ENCODE measurements around the gene DRD1. TPM values are rescaled to one million over a fixed set of nuclear protein-coding genes. Genes with fewer than 3 reads are reported as not detected.
"Not testable (repeated sequence)": the region's sequence is repeated elsewhere in the genome, so short reads cannot be mapped to it uniquely, and the experiment has no call there.

The DRD1 gene
- total RNA-seq, 1 experiment from 2014 or later = 0.25 TPM

DNA sequence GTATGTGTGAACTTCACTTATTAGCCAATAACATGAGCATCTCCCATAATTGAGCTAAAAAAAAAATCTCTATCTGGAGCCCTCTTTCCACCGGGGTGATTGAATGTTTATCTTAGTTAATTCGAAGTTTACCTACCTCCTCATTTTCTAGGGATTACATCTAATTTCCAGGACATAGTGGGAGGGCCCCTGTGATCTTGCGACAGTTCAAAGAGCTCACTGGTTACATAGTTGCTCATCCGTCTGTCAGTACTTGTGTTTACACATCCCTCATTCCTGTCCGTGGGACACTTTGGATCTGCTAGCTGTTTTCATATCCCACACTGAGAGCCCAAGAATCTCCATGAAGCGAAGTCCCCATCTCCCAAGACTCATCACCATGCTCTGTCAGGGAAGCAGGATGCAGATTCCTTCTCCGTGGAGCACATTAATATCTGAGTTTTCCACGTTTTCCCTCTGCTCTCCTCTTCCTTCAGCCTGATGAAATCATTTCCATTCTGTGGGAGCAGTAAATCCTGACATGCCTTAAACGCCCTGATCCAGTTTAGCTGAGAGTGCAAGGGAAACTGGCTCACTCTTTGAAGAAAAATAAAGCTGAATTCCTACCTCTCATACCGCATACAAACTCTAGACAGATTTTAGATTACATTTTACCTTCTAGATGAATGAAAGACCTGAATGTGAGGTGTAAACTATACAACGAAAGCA is 24.2 kb upstream of the DRD1 start:
- DNase-seq (ENCODE audit: low spot score) = no peak

DNA sequence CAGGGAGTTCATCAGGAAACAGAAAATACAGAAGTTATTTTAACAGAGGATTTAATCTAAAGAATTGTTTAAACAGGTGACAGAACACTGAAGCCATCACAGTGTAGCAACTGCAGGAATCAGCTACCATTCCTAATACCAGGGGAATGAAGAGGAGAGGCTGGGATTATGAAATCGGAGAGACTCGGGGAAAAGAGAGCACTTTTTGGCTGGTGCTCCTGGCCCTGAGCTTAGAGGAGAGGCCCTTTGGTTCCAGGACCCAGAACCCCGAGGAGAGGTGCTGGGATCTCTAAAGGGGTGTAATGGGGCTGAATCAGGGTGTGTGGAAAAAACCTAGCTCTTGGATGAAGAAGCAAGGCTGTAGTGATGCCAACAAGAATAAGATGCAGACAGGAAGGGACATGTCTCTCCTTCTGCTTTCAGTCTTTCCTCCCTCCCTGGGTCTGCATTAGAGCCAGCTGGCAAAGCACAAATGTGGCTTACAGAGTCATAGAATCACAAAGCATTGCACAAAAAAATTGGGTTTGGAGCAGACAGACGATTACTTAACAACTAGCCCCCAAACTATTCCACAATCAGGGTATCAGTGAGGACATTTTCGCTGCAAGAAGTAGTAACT is 22.8 kb upstream of the DRD1 start:
- DNase-seq (ENCODE audit: low spot score) = no peak

- DNase-seq (ENCODE audit: low spot score) = no peak
Measured at GRCh38 chr5:175465282-175465681, 21.3 kb upstream of the DRD1 start.

- DNase-seq (ENCODE audit: low spot score) = no peak
Measured at GRCh38 chr5:175464942-175465233, 20.9 kb upstream of the DRD1 start.

GRCh38 chr5:175464074-175464941 is 20.3 kb upstream of the DRD1 start:
- DNase-seq (ENCODE audit: low spot score) = peak; percentile 55

DNA sequence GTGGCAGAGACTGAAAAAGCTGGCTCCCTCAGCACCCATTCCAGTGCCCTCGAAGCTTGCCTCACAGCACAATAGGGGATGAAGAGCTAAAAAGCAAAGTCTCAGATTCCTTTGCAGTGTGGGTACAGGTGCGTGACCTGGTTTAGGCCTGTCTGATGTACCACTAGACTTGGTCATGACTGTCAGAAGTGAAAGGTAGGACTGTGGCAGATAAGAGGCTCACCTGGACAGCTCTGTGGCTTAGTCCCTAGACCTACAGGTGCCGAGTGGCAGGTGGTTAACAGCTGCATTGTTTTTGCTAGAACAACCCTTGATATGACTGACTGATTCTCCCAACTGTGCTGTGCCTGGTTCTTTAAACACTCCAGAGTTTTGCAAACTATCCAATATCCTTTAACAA is 19.7 kb upstream of the DRD1 start:
- no peak for DNase-seq (ENCODE audit: low spot score)

DNA sequence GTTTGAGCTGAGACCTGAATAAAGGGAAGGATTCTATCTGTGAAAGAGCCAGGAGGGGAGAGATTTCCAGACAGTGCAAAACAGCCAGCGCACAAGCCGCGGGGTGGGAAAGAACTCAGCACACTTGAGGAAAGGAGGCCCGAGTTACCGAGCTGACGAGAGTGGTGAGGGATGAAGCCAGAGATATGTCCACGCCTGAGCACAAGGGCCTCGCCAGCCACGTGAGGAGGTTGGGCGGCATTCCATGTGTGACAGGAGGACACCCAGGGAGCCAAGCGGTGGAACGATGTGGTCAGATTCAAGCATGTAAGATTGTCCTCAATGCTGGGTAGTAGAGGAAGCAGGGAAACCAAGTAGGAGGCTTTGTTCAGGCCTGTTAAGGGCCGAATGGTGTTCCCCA is 17.4 kb upstream of the DRD1 start:
- no peak for DNase-seq (ENCODE audit: low spot score)

- DNase-seq (ENCODE audit: low spot score) = no peak
Measured at GRCh38 chr5:175460552-175460951, 16.6 kb upstream of the DRD1 start.

DNA sequence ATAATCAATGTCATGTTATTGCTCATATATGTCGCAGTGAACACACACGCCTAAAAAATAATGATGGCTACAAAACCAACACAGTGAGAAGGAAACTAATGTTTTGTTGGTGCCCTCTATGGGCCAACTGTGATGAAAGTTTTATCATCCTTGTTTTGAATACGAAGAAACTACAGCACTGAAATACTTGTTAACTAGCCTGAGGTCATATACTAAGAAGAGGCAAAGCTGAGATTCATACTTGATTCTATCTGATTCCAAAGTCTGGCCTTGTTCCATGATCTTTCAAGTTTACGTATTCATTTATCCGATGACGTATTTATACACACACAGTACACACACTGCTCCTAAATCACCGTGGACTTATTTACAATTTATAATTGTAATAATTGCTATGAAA is 16.1 kb upstream of the DRD1 start:
- peak; percentile 53 for DNase-seq (ENCODE audit: low spot score)

- DNase-seq (ENCODE audit: low spot score) = peak; percentile 85
Measured at GRCh38 chr5:175457466-175457865, 13.5 kb upstream of the DRD1 start.

DNA sequence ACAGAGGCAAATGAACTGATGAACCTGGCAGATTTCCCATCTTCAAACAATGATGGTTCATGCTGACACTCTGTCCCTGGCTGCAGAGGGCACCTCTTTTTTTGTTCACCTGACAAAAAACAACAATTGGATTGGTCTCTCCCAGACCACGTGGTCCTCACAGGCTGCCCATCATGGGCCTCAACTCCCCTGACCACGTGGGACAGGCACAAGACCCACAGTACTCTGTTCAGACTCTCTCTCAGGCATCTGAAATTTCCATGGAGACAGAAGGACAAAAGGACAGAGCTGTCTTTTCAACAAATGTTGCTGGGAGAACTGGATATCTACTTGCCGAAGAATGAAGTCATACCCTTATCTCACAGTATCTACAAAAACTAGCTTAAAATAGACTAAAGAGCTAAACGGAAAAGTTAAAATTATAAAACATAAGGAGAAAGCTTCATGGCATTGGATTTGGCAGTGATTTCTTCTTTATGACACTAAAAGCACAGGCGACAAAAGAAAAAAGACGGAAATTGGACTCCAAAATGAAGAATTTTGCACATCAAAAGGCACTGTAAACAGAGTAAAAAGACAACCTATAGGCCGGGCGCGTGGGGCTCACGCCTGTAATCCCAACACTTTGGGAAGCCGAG is 12.2 kb upstream of the DRD1 start:
- no peak for DNase-seq (ENCODE audit: low spot score)

DNA sequence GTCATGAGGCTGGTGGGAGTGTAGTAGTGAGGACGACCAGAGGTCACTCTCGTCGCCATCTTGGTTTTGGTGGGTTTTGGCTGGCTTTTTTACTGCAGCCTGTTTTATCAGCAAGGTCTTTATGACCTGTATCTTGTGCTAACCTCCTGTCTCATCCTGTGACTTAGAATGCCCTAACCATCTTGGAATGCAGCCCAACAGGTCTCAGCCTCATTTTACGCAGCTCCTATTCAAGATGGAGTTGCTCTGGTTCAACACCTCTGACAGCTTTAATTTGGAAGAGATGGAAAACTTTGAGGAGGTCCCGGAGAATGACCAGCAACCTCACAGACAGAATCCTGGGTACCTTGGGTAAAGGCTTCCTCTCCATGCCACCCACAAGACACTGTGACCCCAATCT is 10.4 kb upstream of the DRD1 start:
- not testable (repeated sequence) for DNase-seq (ENCODE audit: low spot score)

DNA sequence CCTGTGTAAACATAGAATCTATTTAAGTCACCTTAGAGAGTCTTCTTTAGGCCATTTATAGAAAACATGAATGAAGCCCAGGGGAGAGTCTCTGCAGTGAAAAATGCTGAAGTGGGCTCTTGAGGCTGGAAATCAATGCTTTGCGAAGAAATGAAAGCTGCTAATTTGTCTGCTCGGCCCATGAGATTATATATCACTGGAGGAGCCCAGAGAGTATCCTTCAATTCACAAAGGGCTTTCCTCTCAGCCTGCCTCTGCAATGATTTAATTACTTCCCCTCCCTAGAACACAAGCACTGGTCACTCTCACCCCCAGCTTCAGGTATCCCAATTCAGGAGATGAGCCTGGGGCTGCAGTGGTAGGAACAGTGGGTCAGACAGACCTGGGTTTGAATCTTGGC is 8.2 kb upstream of the DRD1 start:
- DNase-seq (ENCODE audit: low spot score) = no peak

- DNase-seq (ENCODE audit: low spot score) = no peak
Measured at GRCh38 chr5:175448276-175448675, 4.3 kb upstream of the DRD1 start.

DNA sequence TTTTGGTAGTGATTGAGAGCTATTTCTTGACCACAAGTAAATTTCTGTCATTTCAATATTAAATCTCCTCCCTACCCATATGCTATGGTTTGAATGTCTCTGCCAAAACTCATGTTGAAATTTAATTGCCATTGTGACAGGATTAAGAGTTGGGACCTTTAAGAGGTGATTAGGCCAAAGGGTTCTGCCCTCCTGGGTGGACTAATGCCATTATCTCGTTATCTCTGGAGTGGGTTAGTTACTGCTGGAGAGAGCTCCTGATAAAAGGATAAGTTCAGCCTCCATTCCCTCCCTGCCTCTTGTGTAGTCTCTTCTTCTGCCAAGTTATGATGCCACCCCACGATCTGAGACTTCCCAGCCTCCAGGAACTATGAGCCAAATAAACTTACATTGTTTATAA is 3.6 kb upstream of the DRD1 start:
- DNase-seq (ENCODE audit: low spot score) = peak; percentile 61

GRCh38 chr5:175446378-175446777 is 2.4 kb upstream of the DRD1 start:
- DNase-seq (ENCODE audit: low spot score) = not testable (repeated sequence)

- no peak for DNase-seq (ENCODE audit: low spot score)
Measured at GRCh38 chr5:175444905-175445456, 999 bp upstream of the DRD1 start.

DNA sequence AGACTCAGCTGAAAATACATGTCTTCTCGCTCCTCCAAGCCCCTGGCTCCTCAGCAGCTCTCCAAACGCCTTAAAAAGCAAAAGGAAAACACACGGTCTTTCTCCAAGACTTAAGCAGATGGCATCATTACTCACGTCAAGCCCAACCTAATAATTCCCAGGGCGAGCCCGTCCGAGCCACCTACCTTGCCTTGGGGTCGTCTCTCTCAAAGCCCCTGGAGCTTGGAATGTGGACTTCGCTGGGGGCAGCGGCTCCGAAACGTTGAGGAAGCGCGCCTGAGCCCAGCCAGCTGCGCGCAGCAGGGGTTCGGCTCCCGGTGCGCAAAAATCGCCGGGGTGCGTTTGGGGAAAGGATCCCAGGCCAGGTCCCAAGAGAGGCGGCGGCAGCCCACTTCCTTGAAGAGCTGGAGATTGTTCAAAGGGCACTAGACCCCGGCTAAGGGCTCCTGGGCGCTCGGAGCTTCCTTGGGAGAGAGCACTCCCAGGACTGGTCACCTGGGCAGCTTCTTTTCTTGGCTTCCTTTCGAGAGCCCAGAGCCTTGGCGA is 395 bp downstream of the DRD1 start:
- DNase-seq (ENCODE audit: low spot score) = no peak

DNA sequence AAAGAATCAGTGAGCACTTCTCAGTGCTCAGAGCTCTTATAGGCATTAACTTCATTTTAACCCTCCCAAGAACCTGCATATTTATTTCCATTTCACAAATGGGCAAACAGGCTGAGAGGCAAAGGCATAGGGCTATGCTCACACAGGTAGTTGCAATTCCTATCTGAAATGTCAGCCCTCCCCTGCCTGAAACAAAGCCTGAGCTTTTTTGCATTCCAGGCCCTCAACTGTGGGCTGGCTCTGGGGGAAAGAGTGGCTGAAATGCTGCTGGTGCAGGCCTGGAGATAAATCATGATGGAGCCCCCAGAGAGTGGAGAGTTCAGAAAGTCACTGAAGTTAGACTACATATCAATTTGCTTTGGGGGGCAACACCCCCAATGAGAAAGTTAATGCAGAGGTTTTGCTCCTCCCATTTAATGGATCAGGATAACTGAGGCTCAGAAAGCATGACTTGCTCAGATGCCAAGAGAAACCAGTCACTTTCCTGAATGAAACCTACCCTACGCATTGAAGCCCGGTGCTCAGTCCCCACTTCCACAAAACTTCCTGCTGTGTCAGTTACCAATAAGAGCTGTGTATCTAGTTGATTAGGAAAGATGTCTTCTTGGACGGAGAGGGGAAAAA is 5.6 kb downstream of the DRD1 start:
- DNase-seq (ENCODE audit: low spot score) = no peak

GRCh38 chr5:175436359-175436758 is 7.6 kb downstream of the DRD1 start:
- DNase-seq (ENCODE audit: low spot score) = no peak

DNA sequence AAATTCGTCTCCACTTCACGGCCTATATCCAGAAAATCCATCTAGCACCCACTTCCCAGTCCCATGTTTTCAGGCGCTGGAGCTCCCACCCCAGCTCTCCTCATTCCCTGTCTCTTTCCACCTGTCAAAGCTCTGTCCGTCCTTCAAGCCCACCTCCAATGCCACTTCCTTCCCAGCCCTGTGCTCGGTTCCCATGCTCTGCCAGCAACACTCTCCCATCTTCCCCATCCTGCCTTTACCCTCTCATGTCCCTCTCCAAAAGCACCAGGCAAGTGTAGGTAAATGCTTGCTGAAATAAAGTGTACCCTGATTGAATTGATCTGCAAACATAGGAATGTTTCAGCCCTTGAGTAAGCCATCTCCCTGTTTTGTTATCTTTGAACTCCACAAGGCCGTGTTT is 9.2 kb downstream of the DRD1 start:
- no peak for DNase-seq (ENCODE audit: low spot score)
